ENCODE measurements around the gene FBXL7. TPM values are rescaled to one million over a fixed set of nuclear protein-coding genes. Genes with fewer than 3 reads are reported as not detected.
A peak's percentile ranks its signal among the peaks of the same experiment; 100 is the strongest.

The FBXL7 gene
- total RNA-seq: 1 to 10 TPM; 1.1 to 1.4 TPM
- 1 to 10 TPM in 1 of 2 donors, under 1 TPM in 1; 0.24 to 1.3 TPM for polyA plus RNA-seq

DNA sequence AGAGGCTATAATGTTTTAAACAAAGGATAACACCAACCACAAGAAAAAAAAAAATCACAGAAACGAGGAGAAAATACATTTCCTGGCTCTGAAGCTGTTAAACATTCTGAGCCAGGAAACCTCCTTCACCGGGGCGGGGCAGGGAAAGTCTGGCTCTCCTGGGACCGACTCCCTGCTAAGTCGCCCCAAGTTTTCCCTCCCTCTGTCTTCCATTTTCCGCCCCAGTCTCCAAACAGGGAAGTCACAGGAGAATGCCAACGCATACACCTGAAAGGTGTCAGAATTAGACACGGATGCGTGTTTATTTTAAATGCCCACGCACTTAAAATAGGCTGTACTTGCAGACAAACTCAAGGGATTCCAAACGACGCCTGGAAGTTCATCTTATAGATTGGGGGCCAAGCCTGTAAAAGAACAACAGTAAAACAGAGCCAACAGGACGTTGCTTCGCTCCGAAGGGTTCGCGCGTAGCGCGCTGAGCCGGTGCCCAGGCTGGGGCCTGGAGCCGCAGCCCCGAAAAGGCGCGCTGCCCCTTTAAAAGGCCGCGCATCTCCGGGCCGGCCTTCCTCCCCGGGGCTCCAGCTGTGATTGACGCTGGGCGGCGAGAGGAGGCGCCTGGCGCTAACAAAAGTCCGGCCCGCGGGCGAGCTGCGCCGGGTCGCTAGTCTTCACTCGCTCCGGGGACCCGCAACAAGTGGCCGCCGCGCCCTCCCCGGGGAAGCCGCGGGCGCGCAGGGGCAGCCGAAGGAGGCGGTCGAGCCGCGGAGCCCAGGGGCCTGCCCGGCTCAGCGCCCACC lies at the start of gene FBXL7:
TSS of gene FBXL7 (plus strand) at position 653 of the 797 bp plus-strand sequence.
- Histone ChIP-seq H3K9ac (ENCODE audit: low read depth in 1 of 2, low read length in 2 of 2) (peak within 1 kb of the TSS in 1 of 2 donors; percentile 3), H3K4me1 (ENCODE audit: control insufficient read depth in 4 of 4, insufficient read depth in 4 of 4, low read length in 3 of 4) (peaks cover 4 to 16% (median 13%) of the 10 kb centered on the region in 4 donors), H3K27ac (ENCODE audit: low read depth in 1 of 2, low read length in 2 of 2) (peak within 1 kb of the TSS; percentile 61 to 69), H3K9me3 (ENCODE audit: control insufficient read depth in 4 of 4, low read length in 3 of 4) (no peaks in the 10 kb centered on the region), H3K36me3 (ENCODE audit: control insufficient read depth in 4 of 4, insufficient read depth in 3 of 4, low read depth in 1 of 4, low read length in 3 of 4) (no peaks in the 10 kb centered on the region), H3K27me3 (ENCODE audit: control insufficient read depth in 4 of 4, insufficient read depth in 4 of 4, low read length in 3 of 4) (peaks cover 0 to 3% (median 2%) of the 10 kb centered on the region in 4 donors), H3K4me3 (ENCODE audit: low read depth in 1 of 3, low read length in 3 of 3) (peak within 1 kb of the TSS; percentile 16 to 76 (median 53))
- TF ChIP-seq RAD21 (IDR thresholded peaks at IDR 0.05) (peak; percentile 29 to 32), JUND (IDR thresholded peaks at IDR 0.05) (no peak)
- DNase-seq (ENCODE audit: low spot score): peak; percentile 57
- WGBS: 2% methylated on average over 60 of the region's 60 CpGs

DNA sequence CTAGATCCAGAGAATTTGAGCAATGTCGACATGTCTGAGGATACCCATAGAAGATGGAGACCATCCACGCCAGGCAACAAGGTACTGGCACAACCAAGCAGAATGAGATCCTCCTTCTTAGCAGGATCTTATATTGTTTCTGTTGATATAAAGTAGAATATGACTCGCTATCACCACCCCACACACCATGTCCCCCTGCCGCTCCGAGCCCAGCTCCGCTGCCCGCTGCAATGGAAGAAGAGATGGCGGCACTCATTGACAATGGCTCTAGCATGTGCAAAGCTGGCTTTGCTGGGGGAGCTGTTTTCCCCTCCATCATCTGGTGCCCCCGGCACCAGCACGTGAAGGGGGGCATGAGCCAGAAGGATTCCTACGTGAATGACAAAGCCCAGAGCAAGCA lies 49.5 kb upstream of the FBXL7 start:
- TF ChIP-seq JUND (IDR thresholded peaks at IDR 0.05) (no peak), ATF3 (IDR thresholded peaks at IDR 0.05) (no peak), HNF4G (IDR thresholded peaks at IDR 0.05) (no peak), TAF1 (conservative IDR thresholded peaks at IDR 0.05) (no peak), RXRA (IDR thresholded peaks at IDR 0.05) (no peak), EGR1 (IDR thresholded peaks at IDR 0.05; ENCODE audit: low read depth in 2 of 2) (no peak), FOXA2 (IDR thresholded peaks at IDR 0.05) (no peak), FOXA1 (IDR thresholded peaks at IDR 0.05) (no peak), RAD21 (IDR thresholded peaks at IDR 0.05) (no peak), YY1 (IDR thresholded peaks at IDR 0.05) (no peak)
- TF ChIP-seq, protein P1, sequence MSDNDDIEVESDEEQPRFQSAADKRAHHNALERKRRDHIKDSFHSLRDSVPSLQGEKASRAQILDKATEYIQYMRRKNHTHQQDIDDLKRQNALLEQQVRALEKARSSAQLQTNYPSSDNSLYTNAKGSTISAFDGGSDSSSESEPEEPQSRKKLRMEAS (IDR thresholded peaks at IDR 0.05): no peak
- TF ChIP-seq, protein P2, sequence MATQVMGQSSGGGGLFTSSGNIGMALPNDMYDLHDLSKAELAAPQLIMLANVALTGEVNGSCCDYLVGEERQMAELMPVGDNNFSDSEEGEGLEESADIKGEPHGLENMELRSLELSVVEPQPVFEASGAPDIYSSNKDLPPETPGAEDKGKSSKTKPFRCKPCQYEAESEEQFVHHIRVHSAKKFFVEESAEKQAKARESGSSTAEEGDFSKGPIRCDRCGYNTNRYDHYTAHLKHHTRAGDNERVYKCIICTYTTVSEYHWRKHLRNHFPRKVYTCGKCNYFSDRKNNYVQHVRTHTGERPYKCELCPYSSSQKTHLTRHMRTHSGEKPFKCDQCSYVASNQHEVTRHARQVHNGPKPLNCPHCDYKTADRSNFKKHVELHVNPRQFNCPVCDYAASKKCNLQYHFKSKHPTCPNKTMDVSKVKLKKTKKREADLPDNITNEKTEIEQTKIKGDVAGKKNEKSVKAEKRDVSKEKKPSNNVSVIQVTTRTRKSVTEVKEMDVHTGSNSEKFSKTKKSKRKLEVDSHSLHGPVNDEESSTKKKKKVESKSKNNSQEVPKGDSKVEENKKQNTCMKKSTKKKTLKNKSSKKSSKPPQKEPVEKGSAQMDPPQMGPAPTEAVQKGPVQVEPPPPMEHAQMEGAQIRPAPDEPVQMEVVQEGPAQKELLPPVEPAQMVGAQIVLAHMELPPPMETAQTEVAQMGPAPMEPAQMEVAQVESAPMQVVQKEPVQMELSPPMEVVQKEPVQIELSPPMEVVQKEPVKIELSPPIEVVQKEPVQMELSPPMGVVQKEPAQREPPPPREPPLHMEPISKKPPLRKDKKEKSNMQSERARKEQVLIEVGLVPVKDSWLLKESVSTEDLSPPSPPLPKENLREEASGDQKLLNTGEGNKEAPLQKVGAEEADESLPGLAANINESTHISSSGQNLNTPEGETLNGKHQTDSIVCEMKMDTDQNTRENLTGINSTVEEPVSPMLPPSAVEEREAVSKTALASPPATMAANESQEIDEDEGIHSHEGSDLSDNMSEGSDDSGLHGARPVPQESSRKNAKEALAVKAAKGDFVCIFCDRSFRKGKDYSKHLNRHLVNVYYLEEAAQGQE (IDR thresholded peaks at IDR 0.05): no peak
- TF ChIP-seq, protein P3, sequence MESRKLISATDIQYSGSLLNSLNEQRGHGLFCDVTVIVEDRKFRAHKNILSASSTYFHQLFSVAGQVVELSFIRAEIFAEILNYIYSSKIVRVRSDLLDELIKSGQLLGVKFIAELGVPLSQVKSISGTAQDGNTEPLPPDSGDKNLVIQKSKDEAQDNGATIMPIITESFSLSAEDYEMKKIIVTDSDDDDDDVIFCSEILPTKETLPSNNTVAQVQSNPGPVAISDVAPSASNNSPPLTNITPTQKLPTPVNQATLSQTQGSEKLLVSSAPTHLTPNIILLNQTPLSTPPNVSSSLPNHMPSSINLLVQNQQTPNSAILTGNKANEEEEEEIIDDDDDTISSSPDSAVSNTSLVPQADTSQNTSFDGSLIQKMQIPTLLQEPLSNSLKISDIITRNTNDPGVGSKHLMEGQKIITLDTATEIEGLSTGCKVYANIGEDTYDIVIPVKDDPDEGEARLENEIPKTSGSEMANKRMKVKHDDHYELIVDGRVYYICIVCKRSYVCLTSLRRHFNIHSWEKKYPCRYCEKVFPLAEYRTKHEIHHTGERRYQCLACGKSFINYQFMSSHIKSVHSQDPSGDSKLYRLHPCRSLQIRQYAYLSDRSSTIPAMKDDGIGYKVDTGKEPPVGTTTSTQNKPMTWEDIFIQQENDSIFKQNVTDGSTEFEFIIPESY (IDR thresholded peaks at IDR 0.05): no peak
- no peaks in the 10 kb centered on the region for H3K4me1 ChIP-seq (ENCODE audit: control insufficient read depth in 4 of 4, insufficient read depth in 4 of 4, low read length in 3 of 4)
- H3K9ac ChIP-seq (ENCODE audit: low read depth in 1 of 2, low read length in 2 of 2): no peak overlapping the region
- H3K4me3 ChIP-seq (ENCODE audit: low read depth in 1 of 3, low read length in 3 of 3): no peak overlapping the region
- WGBS: 92% methylated on average over 11 of the region's 11 CpGs
- H3K36me3 ChIP-seq (ENCODE audit: control insufficient read depth in 4 of 4, insufficient read depth in 3 of 4, low read depth in 1 of 4, low read length in 3 of 4): no peaks in the 10 kb centered on the region
- no peaks in the 10 kb centered on the region for H3K27me3 ChIP-seq (ENCODE audit: control insufficient read depth in 4 of 4, insufficient read depth in 4 of 4, low read length in 3 of 4)
- H3K9me3 ChIP-seq (ENCODE audit: control insufficient read depth in 4 of 4, low read length in 3 of 4): no peaks in the 10 kb centered on the region
- DNase-seq (ENCODE audit: low spot score): no peak
- no peak overlapping the region for H3K27ac ChIP-seq (ENCODE audit: low read depth in 1 of 2, low read length in 2 of 2)

Data from liver (tissue), 9 donors.